ENCODE measurements around the gene DUSP22. TPM values are rescaled to one million over a fixed set of nuclear protein-coding genes. Genes with fewer than 3 reads are reported as not detected.

DUSP22 gene
- polyA plus RNA-seq, 2 of the 4 experiments (the other 2 are of a cell fraction), result 6.2 to 11.3 TPM

DNA sequence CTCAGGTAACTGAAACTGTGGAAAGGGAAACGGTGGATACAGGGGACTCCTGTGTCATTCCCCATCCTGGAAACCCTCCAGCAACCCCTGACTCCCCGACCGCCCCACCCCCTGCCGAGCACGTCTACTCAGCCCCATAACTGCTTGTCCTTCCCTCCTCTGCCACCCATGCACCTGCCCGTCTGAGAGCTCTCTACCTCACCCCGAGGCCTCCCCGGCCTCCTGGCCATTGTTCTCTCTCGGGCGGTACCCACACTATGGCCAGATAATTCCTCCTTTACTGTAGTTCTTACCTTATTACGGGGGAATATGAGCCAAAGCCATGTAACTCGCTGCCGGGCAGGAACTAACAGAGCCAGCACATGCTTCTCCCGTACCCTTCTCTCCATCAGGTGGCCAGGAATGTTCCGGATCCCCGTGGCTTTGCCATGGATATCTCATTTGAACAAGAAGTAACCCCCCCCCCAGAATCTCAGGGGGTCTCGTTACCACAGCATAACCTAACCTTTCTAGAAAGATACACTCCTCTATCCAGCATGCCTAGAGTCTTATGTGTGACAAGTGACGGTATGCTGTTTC is 94.5 kb downstream of the DUSP22 start:
- ATAC-seq, result no peak
- Histone ChIP-seq H3K4me2 (no peak overlapping the region), H3K4me1 (no peaks in the 10 kb centered on the region), H3K9me3 (no peaks in the 10 kb centered on the region), H3K27ac (no peak overlapping the region), H3K4me3 (no peak overlapping the region)
- no peak for FAIRE-seq
- no peak for TF ChIP-seq EHF (CRISPR knock-in tag; IDR thresholded peaks at IDR 0.05)
- no peak for TF ChIP-seq JUN (IDR thresholded peaks at IDR 0.05)
- no peak for TF ChIP-seq KDM1A (IDR thresholded peaks at IDR 0.05; ENCODE audit: low read depth)
- DNase-seq (ENCODE audit: low read depth in 1 of 2, low spot score in 1 of 2), result no peak
- ChIA-PET POLR2A (no interaction called here), CTCF (no interaction called here)
- 56% methylated on average over 14 of the region's 18 CpGs for WGBS (ENCODE audit: missing lambda C conversion rate)

DNA sequence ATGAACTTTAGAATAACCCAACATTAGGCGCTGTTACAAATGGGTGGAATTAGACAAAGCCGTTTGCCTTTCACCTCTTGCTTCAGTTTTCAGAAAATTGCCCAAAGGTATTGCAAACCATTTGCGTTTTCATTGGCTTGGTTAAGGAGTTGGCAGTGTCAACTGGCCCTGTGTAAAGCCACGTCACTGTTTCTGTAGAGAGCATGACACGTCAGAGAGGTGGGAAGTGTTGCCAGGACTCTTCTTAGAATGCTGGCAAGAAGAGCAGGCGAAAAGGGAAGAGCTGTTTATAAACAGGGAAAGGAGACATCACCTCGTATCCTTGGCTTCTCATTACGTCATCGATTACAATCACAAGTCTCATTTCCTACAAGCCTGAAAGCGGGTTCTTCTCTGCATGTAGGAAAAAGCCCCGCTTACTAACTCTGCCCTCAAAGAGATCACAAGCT is 95.0 kb downstream of the DUSP22 start:
- ChIA-PET CTCF (no interaction called here), POLR2A (no interaction called here)
- no peak for ATAC-seq
- TF ChIP-seq BHLHE40 (IDR thresholded peaks at IDR 0.05; ENCODE audit: low read depth, low read length) (no peak), CBX2 (IDR thresholded peaks at IDR 0.05; ENCODE audit: borderline replicate concordance, low read depth) (no peak), MAFK (IDR thresholded peaks at IDR 0.05; ENCODE audit: partially characterized antibody) (no peak)
- TF ChIP-seq, protein P1, sequence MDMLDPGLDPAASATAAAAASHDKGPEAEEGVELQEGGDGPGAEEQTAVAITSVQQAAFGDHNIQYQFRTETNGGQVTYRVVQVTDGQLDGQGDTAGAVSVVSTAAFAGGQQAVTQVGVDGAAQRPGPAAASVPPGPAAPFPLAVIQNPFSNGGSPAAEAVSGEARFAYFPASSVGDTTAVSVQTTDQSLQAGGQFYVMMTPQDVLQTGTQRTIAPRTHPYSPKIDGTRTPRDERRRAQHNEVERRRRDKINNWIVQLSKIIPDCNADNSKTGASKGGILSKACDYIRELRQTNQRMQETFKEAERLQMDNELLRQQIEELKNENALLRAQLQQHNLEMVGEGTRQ (IDR thresholded peaks at IDR 0.05), result no peak
- TF ChIP-seq, protein P2, sequence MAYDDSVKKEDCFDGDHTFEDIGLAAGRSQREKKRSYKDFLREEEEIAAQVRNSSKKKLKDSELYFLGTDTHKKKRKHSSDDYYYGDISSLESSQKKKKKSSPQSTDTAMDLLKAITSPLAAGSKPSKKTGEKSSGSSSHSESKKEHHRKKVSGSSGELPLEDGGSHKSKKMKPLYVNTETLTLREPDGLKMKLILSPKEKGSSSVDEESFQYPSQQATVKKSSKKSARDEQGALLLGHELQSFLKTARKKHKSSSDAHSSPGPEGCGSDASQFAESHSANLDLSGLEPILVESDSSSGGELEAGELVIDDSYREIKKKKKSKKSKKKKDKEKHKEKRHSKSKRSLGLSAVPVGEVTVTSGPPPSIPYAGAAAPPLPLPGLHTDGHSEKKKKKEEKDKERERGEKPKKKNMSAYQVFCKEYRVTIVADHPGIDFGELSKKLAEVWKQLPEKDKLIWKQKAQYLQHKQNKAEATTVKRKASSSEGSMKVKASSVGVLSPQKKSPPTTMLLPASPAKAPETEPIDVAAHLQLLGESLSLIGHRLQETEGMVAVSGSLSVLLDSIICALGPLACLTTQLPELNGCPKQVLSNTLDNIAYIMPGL (CRISPR knock-in tag; IDR thresholded peaks at IDR 0.05; ENCODE audit: borderline replicate concordance), result no peak
- 59% methylated on average over 11 of the region's 11 CpGs for WGBS (ENCODE audit: missing lambda C conversion rate)
- Histone ChIP-seq H3K4me1 (no peaks in the 10 kb centered on the region), H3K27ac (no peak overlapping the region), H3K4me2 (no peak overlapping the region), H3K9me3 (no peaks in the 10 kb centered on the region), H3K4me3 (no peak overlapping the region)
- no peak for FAIRE-seq
- no peak for DNase-seq (ENCODE audit: low read depth in 1 of 2, low spot score in 1 of 2)

DNA sequence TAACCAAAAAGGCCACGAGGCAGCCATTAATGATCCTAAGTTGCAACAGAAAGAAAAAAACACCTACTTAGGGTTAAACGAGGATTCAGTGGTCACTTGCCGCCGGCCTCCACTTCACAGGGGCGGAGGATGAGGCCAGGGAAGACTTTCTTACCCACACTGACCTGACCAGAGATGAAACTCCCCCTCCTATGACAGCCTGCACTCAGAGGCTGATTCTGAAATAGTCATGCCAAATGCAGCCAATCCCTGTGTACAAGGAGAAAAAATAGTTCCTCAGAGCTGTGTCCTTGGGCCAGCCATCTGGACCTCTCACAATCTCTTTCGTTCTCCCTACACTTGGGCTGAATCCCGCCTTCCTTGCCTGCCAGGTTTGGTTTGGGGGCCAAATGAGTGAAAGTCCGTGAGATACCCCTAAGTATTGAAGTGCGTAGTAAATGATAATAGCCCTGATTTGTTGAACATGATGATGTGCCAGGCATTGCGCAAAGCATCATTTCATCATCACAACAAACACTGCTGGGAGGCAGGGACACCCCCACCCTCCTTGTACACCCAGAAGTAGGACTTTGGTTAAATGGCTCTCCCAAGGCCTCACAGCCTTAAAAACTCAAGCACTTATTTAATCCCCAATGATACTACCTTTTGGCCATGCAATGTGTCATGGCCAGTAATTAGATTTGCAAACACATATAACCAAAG is 96.1 kb downstream of the DUSP22 start:
- Histone ChIP-seq H3K9me3 (no peaks in the 10 kb centered on the region), H3K4me1 (no peaks in the 10 kb centered on the region), H3K27ac (no peak overlapping the region), H3K4me2 (no peak overlapping the region), H3K4me3 (no peak overlapping the region)
- no peak for FAIRE-seq
- ChIA-PET POLR2A (no interaction called here), CTCF (no interaction called here)
- TF ChIP-seq, protein P3, sequence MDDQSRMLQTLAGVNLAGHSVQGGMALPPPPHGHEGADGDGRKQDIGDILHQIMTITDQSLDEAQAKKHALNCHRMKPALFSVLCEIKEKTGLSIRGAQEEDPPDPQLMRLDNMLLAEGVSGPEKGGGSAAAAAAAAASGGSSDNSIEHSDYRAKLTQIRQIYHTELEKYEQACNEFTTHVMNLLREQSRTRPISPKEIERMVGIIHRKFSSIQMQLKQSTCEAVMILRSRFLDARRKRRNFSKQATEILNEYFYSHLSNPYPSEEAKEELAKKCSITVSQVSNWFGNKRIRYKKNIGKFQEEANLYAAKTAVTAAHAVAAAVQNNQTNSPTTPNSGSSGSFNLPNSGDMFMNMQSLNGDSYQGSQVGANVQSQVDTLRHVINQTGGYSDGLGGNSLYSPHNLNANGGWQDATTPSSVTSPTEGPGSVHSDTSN (IDR thresholded peaks at IDR 0.05), result no peak
- peak; percentile 48 to 51; a peak in 2 of 4 replicates for TF ChIP-seq CEBPB (IDR thresholded peaks at IDR 0.05)
- no peak for ATAC-seq
- no peak for DNase-seq (ENCODE audit: low read depth in 1 of 2, low spot score in 1 of 2)
- 54% methylated on average over 10 of the region's 10 CpGs for WGBS (ENCODE audit: missing lambda C conversion rate)

DNA sequence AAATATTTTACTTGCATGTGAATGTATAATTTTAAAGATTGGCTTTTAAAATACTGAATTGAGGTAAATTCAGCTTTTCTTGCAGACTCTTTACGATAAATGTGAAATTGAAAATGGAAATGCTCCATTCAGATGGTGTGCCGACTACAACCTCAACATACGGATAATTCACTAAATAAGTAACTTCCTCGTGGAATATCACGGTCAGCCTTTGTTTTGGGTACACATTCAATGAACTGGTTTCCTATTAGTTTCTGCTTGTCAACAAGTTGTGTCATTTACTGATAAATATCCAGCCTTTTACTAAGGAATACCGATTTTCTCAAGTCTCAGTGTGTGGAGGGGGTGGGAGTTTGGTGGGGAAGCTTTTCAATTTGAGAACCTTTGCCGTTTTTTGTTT is 96.9 kb downstream of the DUSP22 start:
- no peak for TF ChIP-seq PHF8 (IDR thresholded peaks at IDR 0.05; ENCODE audit: borderline replicate concordance, low read depth)
- no peak for TF ChIP-seq HEYL (CRISPR knock-in tag; IDR thresholded peaks at IDR 0.05)
- TF ChIP-seq HOXB13 (CRISPR knock-in tag; IDR thresholded peaks at IDR 0.05; ENCODE audit: low read depth), result no peak
- no peak for TF ChIP-seq TP53 (CRISPR knock-in tag; IDR thresholded peaks at IDR 0.05)
- TF ChIP-seq NFE2L2 (conservative IDR thresholded peaks at IDR 0.05; ENCODE audit: low read length), result no peak
- TF ChIP-seq RNF2 (IDR thresholded peaks at IDR 0.05; ENCODE audit: borderline replicate concordance, low read depth), result no peak
- TF ChIP-seq ZSCAN20 (CRISPR knock-in tag; IDR thresholded peaks at IDR 0.05), result no peak
- TF ChIP-seq, protein P4, sequence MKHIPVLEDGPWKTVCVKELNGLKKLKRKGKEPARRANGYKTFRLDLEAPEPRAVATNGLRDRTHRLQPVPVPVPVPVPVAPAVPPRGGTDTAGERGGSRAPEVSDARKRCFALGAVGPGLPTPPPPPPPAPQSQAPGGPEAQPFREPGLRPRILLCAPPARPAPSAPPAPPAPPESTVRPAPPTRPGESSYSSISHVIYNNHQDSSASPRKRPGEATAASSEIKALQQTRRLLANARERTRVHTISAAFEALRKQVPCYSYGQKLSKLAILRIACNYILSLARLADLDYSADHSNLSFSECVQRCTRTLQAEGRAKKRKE (CRISPR knock-in tag; IDR thresholded peaks at IDR 0.05; ENCODE audit: low read depth), result no peak
- no peak for TF ChIP-seq FOSL2 (IDR thresholded peaks at IDR 0.05)
- no peak for TF ChIP-seq FOSL2 (CRISPR knock-in tag; IDR thresholded peaks at IDR 0.05)
- no peak for TF ChIP-seq KDM1A (IDR thresholded peaks at IDR 0.05; ENCODE audit: low read depth)
- TF ChIP-seq RCOR1 (IDR thresholded peaks at IDR 0.05; ENCODE audit: low read depth, low read length), result no peak
- TF ChIP-seq MAFK (IDR thresholded peaks at IDR 0.05; ENCODE audit: partially characterized antibody), result no peak
- Histone ChIP-seq H3K9me3 (no peaks in the 10 kb centered on the region), H3K4me2 (no peak overlapping the region), H3K4me3 (no peak overlapping the region), H3K27ac (no peak overlapping the region), H3K4me1 (no peaks in the 10 kb centered on the region)
- DNase-seq (ENCODE audit: low read depth in 1 of 2, low spot score in 1 of 2), result no peak
- ChIA-PET CTCF (no interaction called here), POLR2A (no interaction called here)
- FAIRE-seq, result no peak
- 70% methylated on average over 7 of the region's 7 CpGs for WGBS (ENCODE audit: missing lambda C conversion rate)
- no peak for ATAC-seq
